HepG2 (cell line): ENCODE results near the gene TYMP. TPM values are rescaled to one million over a fixed set of nuclear protein-coding genes. Genes with fewer than 3 reads are reported as not detected.
A peak's percentile ranks its signal among the peaks of the same experiment; 100 is the strongest.

Experiments
- NFKB2 ChIP-seq: sonication (generic); formaldehyde crosslinking; IDR thresholded peaks from 2 replicates; pipeline ENCODE4 v1.4.0; 2020; ENCODE audit warnings: missing genetic modification reagents, borderline replicate concordance
- NR2F2 ChIP-seq: IDR thresholded peaks from 2 replicates; pipeline ENCODE4 v1.6.1; 2012; ENCODE audit warnings: low read depth, inconsistent platforms, borderline replicate concordance
- REPIN1 ChIP-seq: sonication (generic); formaldehyde crosslinking; IDR thresholded peaks from 2 replicates; pipeline ENCODE4 v1.8.0; 2022; ENCODE audit warnings: missing genetic modification reagents, low read depth, mild to moderate bottlenecking, borderline replicate concordance
- ZNF256 ChIP-seq: sonication (generic); formaldehyde crosslinking; conservative IDR thresholded peaks from 2 replicates; pipeline ENCODE4 v1.4.0; 2020; ENCODE audit warnings: missing genetic modification reagents
- ZNF605 ChIP-seq: sonication (generic); formaldehyde crosslinking; IDR thresholded peaks from 2 replicates; pipeline ENCODE4 v1.8.0; 2022; ENCODE audit warnings: mild to moderate bottlenecking, missing genetic modification reagents
- polyA plus RNA-seq, 8 experiments: library from polyadenylated mRNA; depleted of rRNA in 3 of 8; stranded (reverse) in 7 of 8; unstranded in 1 of 8; fragments of >200 nt; fragmentation: Illumina TruSeq in 4 of 8; extraction: Trizol in 4 of 8; gene quantifications; 2 replicates each; pipeline versions ENCODE4 v1.2.1 to v1.2.3, GENCODE V29; 2011 to 2016; ENCODE audit warnings: low read depth in 4 of 8, missing spikeins in 1 of 8, mixed read lengths in 1 of 8; ENCODE audit not compliant: insufficient read depth in 1 of 8
- total RNA-seq, 5 experiments: library from RNA; depleted of rRNA; stranded (reverse); fragments of >200 nt; fragmentation: Illumina TruSeq; extraction: Trizol; gene quantifications; 2 replicates each; pipeline ENCODE4 v1.2.3, GENCODE V29; 2016; ENCODE audit warnings: low read depth in 1 of 5
- TF ChIP-seq, protein P1 (sequence below): sonication (generic); formaldehyde crosslinking; IDR thresholded peaks from 2 replicates; pipeline ENCODE4 v1.8.0; 2022; ENCODE audit warnings: mild to moderate bottlenecking, missing genetic modification reagents, moderate library complexity
- TF ChIP-seq, protein P2 (sequence below): sonication (generic); formaldehyde crosslinking; IDR thresholded peaks from 2 replicates; pipeline ENCODE4 v1.8.1; 2022; ENCODE audit warnings: low read depth, mild to moderate bottlenecking, missing genetic modification reagents
- TF ChIP-seq, protein P3 (sequence below): sonication (generic); formaldehyde crosslinking; IDR thresholded peaks from 2 replicates; pipeline ENCODE4 v1.5.0; 2020; ENCODE audit warnings: mild to moderate bottlenecking, missing genetic modification reagents, borderline replicate concordance
- TF ChIP-seq, protein P4 (sequence below): sonication (generic); formaldehyde crosslinking; IDR thresholded peaks from 2 replicates; pipeline ENCODE4 v1.5.1; 2020; ENCODE audit warnings: missing genetic modification reagents, mild to moderate bottlenecking, borderline replicate concordance
- TF ChIP-seq, protein P5 (sequence below): sonication (generic); formaldehyde crosslinking; IDR thresholded peaks from 2 replicates; pipeline ENCODE4 v1.4.0; 2020; ENCODE audit warnings: missing genetic modification reagents

The TYMP gene
- total and polyA plus RNA-seq, 2 of the 13 experiments (the other 11 are each of a cell fraction or from before 2014, with no cell fraction given) = 3.9 to 4.3 TPM

DNA sequence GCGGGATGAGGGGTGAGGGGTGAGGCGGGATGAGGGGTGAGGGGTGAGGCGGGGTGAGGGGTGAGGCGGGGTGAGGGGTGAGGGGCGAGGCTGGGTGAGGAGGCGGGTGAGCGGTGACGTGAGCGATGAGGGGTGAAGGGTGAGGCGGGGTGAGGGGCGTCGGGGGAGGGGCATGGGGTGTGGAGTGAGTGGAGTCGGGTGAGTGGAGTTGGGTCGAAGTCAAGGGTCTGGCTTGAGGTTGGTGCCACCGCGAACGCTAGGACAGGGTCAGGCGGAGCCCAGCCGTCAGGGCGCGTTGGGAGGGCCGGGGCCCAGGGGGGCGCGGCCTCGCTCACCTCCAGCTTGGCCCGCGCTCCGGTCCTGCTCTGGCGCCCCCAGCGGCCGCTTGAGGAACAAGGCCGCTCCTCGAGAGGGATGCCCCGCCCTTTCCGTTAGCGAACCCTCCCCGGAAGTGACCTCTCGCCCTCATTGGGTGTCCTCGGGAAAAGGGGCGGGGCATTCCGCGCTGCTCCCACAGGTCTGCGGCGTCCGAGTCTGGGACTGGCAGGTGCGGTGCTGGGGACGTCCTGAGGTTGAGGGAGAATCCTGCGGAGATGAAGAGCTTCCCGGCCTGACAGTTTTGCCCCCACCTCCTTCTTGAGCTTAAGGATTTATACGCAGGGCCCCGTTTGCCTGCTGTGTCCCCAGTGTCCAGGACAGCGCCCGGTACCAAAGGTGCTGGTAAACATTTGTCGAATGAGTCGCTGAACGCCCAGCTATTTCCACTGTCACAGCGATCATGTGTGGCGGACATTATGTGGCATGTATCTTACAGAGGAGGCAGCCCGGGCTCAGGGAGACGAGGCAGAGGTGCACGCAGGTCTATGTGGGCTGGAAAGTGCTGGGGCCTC is 33.0 kb upstream of the TYMP start, which contains the start of gene SYCE3 (continued):
- TF ChIP-seq, protein P1, sequence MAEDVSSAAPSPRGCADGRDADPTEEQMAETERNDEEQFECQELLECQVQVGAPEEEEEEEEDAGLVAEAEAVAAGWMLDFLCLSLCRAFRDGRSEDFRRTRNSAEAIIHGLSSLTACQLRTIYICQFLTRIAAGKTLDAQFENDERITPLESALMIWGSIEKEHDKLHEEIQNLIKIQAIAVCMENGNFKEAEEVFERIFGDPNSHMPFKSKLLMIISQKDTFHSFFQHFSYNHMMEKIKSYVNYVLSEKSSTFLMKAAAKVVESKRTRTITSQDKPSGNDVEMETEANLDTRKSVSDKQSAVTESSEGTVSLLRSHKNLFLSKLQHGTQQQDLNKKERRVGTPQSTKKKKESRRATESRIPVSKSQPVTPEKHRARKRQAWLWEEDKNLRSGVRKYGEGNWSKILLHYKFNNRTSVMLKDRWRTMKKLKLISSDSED (CRISPR knock-in tag) = no peak
- TF ChIP-seq, protein P2, sequence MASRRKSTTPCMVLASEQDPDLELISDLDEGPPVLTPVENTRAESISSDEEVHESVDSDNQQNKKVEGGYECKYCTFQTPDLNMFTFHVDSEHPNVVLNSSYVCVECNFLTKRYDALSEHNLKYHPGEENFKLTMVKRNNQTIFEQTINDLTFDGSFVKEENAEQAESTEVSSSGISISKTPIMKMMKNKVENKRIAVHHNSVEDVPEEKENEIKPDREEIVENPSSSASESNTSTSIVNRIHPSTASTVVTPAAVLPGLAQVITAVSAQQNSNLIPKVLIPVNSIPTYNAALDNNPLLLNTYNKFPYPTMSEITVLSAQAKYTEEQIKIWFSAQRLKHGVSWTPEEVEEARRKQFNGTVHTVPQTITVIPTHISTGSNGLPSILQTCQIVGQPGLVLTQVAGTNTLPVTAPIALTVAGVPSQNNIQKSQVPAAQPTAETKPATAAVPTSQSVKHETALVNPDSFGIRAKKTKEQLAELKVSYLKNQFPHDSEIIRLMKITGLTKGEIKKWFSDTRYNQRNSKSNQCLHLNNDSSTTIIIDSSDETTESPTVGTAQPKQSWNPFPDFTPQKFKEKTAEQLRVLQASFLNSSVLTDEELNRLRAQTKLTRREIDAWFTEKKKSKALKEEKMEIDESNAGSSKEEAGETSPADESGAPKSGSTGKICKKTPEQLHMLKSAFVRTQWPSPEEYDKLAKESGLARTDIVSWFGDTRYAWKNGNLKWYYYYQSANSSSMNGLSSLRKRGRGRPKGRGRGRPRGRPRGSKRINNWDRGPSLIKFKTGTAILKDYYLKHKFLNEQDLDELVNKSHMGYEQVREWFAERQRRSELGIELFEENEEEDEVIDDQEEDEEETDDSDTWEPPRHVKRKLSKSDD (CRISPR knock-in tag) = no peak
- TF ChIP-seq ZNF605 = no peak
- 0 out of 2 replicates have a peak, but pooled peaks have one; percentile 6 for TF ChIP-seq NFKB2 (CRISPR knock-in tag)
- TF ChIP-seq REPIN1 (CRISPR knock-in tag) = no peak
- TF ChIP-seq, protein P3, sequence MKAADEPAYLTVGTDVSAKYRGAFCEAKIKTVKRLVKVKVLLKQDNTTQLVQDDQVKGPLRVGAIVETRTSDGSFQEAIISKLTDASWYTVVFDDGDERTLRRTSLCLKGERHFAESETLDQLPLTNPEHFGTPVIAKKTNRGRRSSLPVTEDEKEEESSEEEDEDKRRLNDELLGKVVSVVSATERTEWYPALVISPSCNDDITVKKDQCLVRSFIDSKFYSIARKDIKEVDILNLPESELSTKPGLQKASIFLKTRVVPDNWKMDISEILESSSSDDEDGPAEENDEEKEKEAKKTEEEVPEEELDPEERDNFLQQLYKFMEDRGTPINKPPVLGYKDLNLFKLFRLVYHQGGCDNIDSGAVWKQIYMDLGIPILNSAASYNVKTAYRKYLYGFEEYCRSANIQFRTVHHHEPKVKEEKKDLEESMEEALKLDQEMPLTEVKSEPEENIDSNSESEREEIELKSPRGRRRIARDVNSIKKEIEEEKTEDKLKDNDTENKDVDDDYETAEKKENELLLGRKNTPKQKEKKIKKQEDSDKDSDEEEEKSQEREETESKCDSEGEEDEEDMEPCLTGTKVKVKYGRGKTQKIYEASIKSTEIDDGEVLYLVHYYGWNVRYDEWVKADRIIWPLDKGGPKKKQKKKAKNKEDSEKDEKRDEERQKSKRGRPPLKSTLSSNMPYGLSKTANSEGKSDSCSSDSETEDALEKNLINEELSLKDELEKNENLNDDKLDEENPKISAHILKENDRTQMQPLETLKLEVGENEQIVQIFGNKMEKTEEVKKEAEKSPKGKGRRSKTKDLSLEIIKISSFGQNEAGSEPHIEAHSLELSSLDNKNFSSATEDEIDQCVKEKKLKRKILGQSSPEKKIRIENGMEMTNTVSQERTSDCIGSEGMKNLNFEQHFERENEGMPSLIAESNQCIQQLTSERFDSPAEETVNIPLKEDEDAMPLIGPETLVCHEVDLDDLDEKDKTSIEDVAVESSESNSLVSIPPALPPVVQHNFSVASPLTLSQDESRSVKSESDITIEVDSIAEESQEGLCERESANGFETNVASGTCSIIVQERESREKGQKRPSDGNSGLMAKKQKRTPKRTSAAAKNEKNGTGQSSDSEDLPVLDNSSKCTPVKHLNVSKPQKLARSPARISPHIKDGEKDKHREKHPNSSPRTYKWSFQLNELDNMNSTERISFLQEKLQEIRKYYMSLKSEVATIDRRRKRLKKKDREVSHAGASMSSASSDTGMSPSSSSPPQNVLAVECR = peak; percentile 84; the same call in 1 of the 2 replicates
- TF ChIP-seq, protein P4, sequence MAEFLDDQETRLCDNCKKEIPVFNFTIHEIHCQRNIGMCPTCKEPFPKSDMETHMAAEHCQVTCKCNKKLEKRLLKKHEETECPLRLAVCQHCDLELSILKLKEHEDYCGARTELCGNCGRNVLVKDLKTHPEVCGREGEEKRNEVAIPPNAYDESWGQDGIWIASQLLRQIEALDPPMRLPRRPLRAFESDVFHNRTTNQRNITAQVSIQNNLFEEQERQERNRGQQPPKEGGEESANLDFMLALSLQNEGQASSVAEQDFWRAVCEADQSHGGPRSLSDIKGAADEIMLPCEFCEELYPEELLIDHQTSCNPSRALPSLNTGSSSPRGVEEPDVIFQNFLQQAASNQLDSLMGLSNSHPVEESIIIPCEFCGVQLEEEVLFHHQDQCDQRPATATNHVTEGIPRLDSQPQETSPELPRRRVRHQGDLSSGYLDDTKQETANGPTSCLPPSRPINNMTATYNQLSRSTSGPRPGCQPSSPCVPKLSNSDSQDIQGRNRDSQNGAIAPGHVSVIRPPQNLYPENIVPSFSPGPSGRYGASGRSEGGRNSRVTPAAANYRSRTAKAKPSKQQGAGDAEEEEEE (CRISPR knock-in tag) = no peak
- TF ChIP-seq NR2F2 = peak; percentile 18; the same call in 1 of the 2 replicates
- no peak for TF ChIP-seq ZNF256
- TF ChIP-seq, protein P5, sequence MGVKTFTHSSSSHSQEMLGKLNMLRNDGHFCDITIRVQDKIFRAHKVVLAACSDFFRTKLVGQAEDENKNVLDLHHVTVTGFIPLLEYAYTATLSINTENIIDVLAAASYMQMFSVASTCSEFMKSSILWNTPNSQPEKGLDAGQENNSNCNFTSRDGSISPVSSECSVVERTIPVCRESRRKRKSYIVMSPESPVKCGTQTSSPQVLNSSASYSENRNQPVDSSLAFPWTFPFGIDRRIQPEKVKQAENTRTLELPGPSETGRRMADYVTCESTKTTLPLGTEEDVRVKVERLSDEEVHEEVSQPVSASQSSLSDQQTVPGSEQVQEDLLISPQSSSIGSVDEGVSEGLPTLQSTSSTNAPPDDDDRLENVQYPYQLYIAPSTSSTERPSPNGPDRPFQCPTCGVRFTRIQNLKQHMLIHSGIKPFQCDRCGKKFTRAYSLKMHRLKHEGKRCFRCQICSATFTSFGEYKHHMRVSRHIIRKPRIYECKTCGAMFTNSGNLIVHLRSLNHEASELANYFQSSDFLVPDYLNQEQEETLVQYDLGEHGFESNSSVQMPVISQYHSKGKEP = no peak
